ENCODE measurements around the gene CCT7. TPM values are rescaled to one million over a fixed set of nuclear protein-coding genes. Genes with fewer than 3 reads are reported as not detected.

Gene CCT7
- total RNA-seq, 1 experiment from 2014 or later = 482 TPM

DNA sequence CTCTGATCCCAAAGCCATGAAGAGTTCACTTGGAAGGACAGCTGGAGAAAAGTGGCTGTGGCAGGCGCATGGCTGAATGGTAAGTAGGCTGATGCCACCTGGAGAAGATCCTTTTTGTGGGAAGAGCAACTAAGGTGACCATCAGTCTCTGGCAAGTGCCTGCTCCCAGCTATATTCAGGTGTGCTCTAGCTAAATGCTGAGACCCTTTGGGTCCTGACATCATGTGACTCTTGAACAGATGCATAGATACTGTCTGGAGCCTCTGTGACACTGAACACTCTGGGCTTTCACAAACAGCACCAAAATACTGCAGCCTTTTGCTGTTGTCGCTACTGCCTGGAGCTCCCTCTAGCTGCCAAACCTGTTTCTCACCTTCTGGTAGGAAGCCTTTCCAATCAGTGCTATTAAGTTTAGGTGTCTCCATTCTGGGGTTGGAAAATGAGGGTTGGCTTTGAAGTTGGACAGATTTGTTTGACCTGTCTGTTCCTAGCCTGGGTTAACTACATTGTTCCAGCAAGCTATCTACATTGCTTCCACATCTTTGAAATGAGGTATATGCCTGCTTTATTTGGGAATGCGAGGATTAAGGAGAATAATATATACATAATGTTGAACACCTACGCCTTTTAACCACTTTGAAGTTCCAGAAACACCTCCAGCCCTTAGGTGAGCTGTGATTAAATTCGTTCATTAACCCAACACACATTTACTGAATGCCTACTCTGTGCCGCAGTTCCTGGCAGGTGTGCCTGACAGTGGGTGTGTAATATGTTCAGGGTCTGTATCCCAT, 56.1 kb downstream of the CCT7 start (continued):
- TF ChIP-seq SOX15 (CRISPR knock-in tag; IDR thresholded peaks at IDR 0.05) (no peak), KAT7 (CRISPR knock-in tag; IDR thresholded peaks at IDR 0.05; ENCODE audit: borderline replicate concordance) (no peak), ZNF423 (CRISPR knock-in tag; IDR thresholded peaks at IDR 0.05) (no peak)
- TF ChIP-seq, protein P1, sequence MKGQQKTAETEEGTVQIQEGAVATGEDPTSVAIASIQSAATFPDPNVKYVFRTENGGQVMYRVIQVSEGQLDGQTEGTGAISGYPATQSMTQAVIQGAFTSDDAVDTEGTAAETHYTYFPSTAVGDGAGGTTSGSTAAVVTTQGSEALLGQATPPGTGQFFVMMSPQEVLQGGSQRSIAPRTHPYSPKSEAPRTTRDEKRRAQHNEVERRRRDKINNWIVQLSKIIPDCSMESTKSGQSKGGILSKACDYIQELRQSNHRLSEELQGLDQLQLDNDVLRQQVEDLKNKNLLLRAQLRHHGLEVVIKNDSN (CRISPR knock-in tag; IDR thresholded peaks at IDR 0.05) = no peak
- TF ChIP-seq, protein P2, sequence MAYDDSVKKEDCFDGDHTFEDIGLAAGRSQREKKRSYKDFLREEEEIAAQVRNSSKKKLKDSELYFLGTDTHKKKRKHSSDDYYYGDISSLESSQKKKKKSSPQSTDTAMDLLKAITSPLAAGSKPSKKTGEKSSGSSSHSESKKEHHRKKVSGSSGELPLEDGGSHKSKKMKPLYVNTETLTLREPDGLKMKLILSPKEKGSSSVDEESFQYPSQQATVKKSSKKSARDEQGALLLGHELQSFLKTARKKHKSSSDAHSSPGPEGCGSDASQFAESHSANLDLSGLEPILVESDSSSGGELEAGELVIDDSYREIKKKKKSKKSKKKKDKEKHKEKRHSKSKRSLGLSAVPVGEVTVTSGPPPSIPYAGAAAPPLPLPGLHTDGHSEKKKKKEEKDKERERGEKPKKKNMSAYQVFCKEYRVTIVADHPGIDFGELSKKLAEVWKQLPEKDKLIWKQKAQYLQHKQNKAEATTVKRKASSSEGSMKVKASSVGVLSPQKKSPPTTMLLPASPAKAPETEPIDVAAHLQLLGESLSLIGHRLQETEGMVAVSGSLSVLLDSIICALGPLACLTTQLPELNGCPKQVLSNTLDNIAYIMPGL (CRISPR knock-in tag; IDR thresholded peaks at IDR 0.05) = no peak
- TF ChIP-seq, protein P3, sequence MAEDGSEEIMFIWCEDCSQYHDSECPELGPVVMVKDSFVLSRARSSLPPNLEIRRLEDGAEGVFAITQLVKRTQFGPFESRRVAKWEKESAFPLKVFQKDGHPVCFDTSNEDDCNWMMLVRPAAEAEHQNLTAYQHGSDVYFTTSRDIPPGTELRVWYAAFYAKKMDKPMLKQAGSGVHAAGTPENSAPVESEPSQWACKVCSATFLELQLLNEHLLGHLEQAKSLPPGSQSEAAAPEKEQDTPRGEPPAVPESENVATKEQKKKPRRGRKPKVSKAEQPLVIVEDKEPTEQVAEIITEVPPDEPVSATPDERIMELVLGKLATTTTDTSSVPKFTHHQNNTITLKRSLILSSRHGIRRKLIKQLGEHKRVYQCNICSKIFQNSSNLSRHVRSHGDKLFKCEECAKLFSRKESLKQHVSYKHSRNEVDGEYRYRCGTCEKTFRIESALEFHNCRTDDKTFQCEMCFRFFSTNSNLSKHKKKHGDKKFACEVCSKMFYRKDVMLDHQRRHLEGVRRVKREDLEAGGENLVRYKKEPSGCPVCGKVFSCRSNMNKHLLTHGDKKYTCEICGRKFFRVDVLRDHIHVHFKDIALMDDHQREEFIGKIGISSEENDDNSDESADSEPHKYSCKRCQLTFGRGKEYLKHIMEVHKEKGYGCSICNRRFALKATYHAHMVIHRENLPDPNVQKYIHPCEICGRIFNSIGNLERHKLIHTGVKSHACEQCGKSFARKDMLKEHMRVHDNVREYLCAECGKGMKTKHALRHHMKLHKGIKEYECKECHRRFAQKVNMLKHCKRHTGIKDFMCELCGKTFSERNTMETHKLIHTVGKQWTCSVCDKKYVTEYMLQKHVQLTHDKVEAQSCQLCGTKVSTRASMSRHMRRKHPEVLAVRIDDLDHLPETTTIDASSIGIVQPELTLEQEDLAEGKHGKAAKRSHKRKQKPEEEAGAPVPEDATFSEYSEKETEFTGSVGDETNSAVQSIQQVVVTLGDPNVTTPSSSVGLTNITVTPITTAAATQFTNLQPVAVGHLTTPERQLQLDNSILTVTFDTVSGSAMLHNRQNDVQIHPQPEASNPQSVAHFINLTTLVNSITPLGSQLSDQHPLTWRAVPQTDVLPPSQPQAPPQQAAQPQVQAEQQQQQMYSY (CRISPR knock-in tag; IDR thresholded peaks at IDR 0.05) = no peak

DNA sequence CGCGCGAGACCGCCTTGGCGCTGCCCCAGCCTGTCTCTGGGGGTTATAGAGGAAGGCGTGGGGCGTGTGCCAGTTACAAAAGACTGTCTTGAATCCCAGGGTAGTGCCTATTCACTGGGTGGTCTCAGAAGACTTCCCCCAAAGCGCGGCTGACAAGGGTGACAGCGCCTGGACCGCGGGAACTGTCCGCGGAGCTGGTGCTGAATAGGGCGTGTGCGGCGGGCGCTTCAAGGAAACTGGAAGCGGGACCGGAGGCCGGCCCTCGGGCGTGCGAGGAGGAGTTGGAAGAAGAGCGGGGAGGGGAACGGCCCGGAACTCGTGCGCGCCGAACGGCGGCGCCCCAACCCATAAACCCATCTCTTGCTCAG, 57.0 kb downstream of the CCT7 start:
- DNase-seq (ENCODE audit: low spot score) (peak; percentile 81), ATAC-seq (peak; percentile 16)
- Mint-ChIP-seq H3K9me3 (no peaks in the 10 kb centered on the region), H3K4me3 (peak overlapping the region; percentile 68), H3K36me3 (no peaks in the 10 kb centered on the region), H3K27ac (no peak overlapping the region), H3K4me1 (peaks cover 2% of the 10 kb centered on the region; the same call in 1 of the 2 replicates), H3K27me3 (ENCODE audit: low read depth) (peaks cover 99% of the 10 kb centered on the region)
- ChIA-PET CTCF (interaction anchor here (1.0 to 4.4 kb wide), 11 partner anchors 9 to 95 kb away, joined by 3 to 37 read pairs (median 14); partner anchors contain the start of genes ALMS1, CCT7, PRADC1 and SMYD5), POLR2A (interaction anchor here (0.6 kb wide), 1 partner anchor 8 kb away, joined by 3 read pairs; no protein-coding TSS in a partner anchor)
- TF ChIP-seq TP53 (CRISPR knock-in tag; IDR thresholded peaks at IDR 0.05) (peak; percentile 73; the same call in 1 of the 2 replicates), ZBTB21 (CRISPR knock-in tag; IDR thresholded peaks at IDR 0.05; ENCODE audit: borderline replicate concordance) (peak; percentile 51; the same call in 1 of the 2 replicates), NR2C2 (CRISPR knock-in tag; IDR thresholded peaks at IDR 0.05) (0 out of 2 replicates have a peak, but pooled peaks have one; percentile 55), CREM (CRISPR knock-in tag; IDR thresholded peaks at IDR 0.05) (peak; percentile 24; the same call in 1 of the 2 replicates), SP1 (CRISPR knock-in tag; conservative IDR thresholded peaks at IDR 0.05) (peak; percentile 50), MXD4 (CRISPR knock-in tag; IDR thresholded peaks at IDR 0.05; ENCODE audit: borderline replicate concordance) (no peak), IRF2 (CRISPR knock-in tag; IDR thresholded peaks at IDR 0.05; ENCODE audit: borderline replicate concordance, low read depth) (peak; percentile 85; the same call in 1 of the 2 replicates), ETV6 (CRISPR knock-in tag; IDR thresholded peaks at IDR 0.05) (no peak)
- TF ChIP-seq, protein P4, sequence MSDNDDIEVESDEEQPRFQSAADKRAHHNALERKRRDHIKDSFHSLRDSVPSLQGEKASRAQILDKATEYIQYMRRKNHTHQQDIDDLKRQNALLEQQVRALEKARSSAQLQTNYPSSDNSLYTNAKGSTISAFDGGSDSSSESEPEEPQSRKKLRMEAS (CRISPR knock-in tag; IDR thresholded peaks at IDR 0.05) = peak; percentile 54; the same call in 1 of the 2 replicates
- TF ChIP-seq, protein P5, sequence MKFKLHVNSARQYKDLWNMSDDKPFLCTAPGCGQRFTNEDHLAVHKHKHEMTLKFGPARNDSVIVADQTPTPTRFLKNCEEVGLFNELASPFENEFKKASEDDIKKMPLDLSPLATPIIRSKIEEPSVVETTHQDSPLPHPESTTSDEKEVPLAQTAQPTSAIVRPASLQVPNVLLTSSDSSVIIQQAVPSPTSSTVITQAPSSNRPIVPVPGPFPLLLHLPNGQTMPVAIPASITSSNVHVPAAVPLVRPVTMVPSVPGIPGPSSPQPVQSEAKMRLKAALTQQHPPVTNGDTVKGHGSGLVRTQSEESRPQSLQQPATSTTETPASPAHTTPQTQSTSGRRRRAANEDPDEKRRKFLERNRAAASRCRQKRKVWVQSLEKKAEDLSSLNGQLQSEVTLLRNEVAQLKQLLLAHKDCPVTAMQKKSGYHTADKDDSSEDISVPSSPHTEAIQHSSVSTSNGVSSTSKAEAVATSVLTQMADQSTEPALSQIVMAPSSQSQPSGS (CRISPR knock-in tag; IDR thresholded peaks at IDR 0.05; ENCODE audit: borderline replicate concordance, low read depth) = no peak
- TF ChIP-seq, protein P6, sequence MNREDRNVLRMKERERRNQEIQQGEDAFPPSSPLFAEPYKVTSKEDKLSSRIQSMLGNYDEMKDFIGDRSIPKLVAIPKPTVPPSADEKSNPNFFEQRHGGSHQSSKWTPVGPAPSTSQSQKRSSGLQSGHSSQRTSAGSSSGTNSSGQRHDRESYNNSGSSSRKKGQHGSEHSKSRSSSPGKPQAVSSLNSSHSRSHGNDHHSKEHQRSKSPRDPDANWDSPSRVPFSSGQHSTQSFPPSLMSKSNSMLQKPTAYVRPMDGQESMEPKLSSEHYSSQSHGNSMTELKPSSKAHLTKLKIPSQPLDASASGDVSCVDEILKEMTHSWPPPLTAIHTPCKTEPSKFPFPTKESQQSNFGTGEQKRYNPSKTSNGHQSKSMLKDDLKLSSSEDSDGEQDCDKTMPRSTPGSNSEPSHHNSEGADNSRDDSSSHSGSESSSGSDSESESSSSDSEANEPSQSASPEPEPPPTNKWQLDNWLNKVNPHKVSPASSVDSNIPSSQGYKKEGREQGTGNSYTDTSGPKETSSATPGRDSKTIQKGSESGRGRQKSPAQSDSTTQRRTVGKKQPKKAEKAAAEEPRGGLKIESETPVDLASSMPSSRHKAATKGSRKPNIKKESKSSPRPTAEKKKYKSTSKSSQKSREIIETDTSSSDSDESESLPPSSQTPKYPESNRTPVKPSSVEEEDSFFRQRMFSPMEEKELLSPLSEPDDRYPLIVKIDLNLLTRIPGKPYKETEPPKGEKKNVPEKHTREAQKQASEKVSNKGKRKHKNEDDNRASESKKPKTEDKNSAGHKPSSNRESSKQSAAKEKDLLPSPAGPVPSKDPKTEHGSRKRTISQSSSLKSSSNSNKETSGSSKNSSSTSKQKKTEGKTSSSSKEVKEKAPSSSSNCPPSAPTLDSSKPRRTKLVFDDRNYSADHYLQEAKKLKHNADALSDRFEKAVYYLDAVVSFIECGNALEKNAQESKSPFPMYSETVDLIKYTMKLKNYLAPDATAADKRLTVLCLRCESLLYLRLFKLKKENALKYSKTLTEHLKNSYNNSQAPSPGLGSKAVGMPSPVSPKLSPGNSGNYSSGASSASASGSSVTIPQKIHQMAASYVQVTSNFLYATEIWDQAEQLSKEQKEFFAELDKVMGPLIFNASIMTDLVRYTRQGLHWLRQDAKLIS (CRISPR knock-in tag; IDR thresholded peaks at IDR 0.05; ENCODE audit: borderline replicate concordance) = peak; percentile 51; the same call in 1 of the 2 replicates
- TF ChIP-seq, protein P7, sequence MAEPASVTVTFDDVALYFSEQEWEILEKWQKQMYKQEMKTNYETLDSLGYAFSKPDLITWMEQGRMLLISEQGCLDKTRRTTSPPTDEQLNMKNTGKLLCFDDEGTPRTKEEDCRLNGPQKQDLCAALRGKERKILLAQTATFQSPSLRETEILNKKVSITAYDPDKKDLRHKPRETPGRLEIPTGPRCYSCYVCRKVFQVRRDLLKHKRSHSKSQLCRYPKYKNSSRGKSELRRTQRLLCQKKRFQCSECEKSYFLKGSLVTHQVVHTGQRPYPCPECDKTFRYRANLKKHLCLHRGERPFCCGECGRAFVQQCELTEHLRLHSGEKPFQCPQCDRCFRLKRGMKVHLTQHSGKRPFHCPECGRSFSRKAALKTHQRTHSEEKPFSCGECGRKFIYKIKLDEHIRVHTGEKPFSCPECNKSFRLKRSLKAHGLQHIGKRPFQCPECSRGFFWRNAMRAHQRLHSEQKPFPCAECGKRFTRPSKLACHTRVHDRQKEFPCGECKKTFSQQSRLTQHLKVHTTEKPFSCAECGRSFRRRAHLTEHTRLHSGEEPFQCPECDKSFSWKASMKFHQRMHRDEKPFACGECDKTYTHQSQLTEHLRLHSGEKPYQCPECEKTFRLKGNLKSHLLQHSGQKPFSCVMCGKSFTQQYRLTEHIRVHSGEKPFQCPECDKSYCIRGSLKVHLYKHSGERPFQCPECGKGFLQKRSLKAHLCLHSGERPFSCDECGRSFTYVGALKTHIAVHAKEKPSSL (CRISPR knock-in tag; conservative IDR thresholded peaks at IDR 0.05) = no peak
- TF ChIP-seq, protein P8, sequence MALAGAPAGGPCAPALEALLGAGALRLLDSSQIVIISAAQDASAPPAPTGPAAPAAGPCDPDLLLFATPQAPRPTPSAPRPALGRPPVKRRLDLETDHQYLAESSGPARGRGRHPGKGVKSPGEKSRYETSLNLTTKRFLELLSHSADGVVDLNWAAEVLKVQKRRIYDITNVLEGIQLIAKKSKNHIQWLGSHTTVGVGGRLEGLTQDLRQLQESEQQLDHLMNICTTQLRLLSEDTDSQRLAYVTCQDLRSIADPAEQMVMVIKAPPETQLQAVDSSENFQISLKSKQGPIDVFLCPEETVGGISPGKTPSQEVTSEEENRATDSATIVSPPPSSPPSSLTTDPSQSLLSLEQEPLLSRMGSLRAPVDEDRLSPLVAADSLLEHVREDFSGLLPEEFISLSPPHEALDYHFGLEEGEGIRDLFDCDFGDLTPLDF (CRISPR knock-in tag; IDR thresholded peaks at IDR 0.05) = no peak

Data from WTC11 (cell line).